ENCODE results near the gene RIMS4. TPM values are rescaled to one million over a fixed set of nuclear protein-coding genes. Genes with fewer than 3 reads are reported as not detected.

Gene RIMS4
- total RNA-seq, 4 donors from 2014 or later, result 2.8 to 13.8 (median 7.9) TPM

GRCh38 chr20:44784688-44785087 lies 25.7 kb downstream of the RIMS4 start:
- no peaks in the 10 kb centered on the region for H3K36me3 ChIP-seq
- H3K4me1 ChIP-seq, result no peaks in the 10 kb centered on the region
- H3K4me3 ChIP-seq (replicated peaks in 1 of 3), result no peak overlapping the region
- intact Hi-C loops (cut with DNase I), result no loop called here
- no peak for TF ChIP-seq CTCF (IDR thresholded peaks at IDR 0.05)
- no peak for TF ChIP-seq POLR2A (IDR thresholded peaks at IDR 0.05)
- WGBS, 2 donors, result 87 to 88% methylated on average over 1 of the region's 1 CpG
- no peak overlapping the region for H3K27ac ChIP-seq
- H3K9me3 ChIP-seq, result no peaks in the 10 kb centered on the region
- no peaks in the 10 kb centered on the region for H3K27me3 ChIP-seq
- DNase-seq, result no peak

- no peak for DNase-seq
These were observed 28.6 kb downstream of the RIMS4 start for GRCh38 chr20:44781791-44782190.

DNA sequence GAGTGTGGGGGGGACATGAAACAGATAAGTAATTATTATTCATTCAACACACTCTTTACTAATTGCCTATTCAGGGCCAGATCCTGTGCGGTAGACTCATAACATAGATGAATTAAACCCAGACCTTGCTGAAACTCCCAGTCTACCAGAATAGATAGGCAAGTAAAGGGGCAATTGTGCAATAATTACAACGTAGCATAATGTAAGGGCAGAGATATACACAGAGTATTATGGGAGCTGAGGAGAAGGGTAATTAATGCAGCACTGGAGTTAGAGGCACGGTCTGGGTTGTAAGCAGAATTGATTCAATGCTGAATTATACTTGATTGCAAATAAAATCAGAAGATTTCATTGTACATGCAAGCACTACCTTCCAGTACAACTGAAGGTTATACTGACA lies 29.2 kb downstream of the RIMS4 start:
- TF ChIP-seq POLR2A (IDR thresholded peaks at IDR 0.05), result no peak
- TF ChIP-seq CTCF (IDR thresholded peaks at IDR 0.05), result no peak
- H3K9me3 ChIP-seq, result no peaks in the 10 kb centered on the region
- 83 to 89% methylated on average over 3 of the region's 3 CpGs for WGBS, 2 donors
- no peaks in the 10 kb centered on the region for H3K27me3 ChIP-seq
- H3K36me3 ChIP-seq, result no peaks in the 10 kb centered on the region
- no peak for DNase-seq
- H3K4me1 ChIP-seq, result no peaks in the 10 kb centered on the region
- no peak overlapping the region for H3K4me3 ChIP-seq (replicated peaks in 1 of 3)
- no peak overlapping the region for H3K27ac ChIP-seq
- intact Hi-C loops (cut with DNase I), result no loop called here

More at GRCh38 chr20:44781791-44782190, 28.6 kb downstream of the RIMS4 start:
- Histone ChIP-seq H3K4me1 (no peaks in the 10 kb centered on the region), H3K36me3 (no peaks in the 10 kb centered on the region), H3K27ac (no peak overlapping the region), H3K9me3 (no peaks in the 10 kb centered on the region), H3K27me3 (no peaks in the 10 kb centered on the region), H3K4me3 (replicated peaks in 1 of 3) (no peak overlapping the region)
- intact Hi-C loops (cut with DNase I), result no loop called here
- WGBS, 2 donors, result 85 to 96% methylated on average over 3 of the region's 3 CpGs
- no peak for TF ChIP-seq POLR2A (IDR thresholded peaks at IDR 0.05)
- TF ChIP-seq CTCF (IDR thresholded peaks at IDR 0.05), result no peak

DNA sequence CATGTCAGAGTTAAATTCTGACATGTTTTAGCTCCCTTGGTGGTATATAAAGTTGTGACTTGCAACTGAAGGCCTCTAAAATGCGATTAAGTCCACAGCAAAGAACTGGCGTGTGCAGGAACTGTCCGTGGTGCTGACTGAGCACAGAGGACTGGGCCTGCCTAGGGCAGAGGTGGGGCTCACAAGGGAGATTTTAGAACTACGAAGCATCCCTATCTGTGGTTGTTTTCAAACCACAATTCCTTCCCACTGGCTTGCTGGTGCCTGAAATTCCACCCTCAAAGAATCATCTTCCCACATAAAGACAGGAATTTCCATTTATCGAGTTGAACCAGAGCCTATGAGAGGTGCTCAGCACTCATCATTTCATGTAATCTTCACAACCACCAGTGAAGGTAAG lies 30.1 kb downstream of the RIMS4 start:
- Histone ChIP-seq H3K27me3 (no peaks in the 10 kb centered on the region), H3K4me3 (replicated peaks in 1 of 3) (no peak overlapping the region), H3K36me3 (no peaks in the 10 kb centered on the region), H3K27ac (no peak overlapping the region), H3K9me3 (no peaks in the 10 kb centered on the region), H3K4me1 (no peaks in the 10 kb centered on the region)
- no peak for TF ChIP-seq CTCF (IDR thresholded peaks at IDR 0.05)
- TF ChIP-seq POLR2A (IDR thresholded peaks at IDR 0.05), result no peak
- 34 to 42% methylated on average over 5 of the region's 5 CpGs for WGBS, 2 donors
- intact Hi-C loops (cut with DNase I), result no loop called here
- peak; percentile 11 to 54 for DNase-seq

DNA sequence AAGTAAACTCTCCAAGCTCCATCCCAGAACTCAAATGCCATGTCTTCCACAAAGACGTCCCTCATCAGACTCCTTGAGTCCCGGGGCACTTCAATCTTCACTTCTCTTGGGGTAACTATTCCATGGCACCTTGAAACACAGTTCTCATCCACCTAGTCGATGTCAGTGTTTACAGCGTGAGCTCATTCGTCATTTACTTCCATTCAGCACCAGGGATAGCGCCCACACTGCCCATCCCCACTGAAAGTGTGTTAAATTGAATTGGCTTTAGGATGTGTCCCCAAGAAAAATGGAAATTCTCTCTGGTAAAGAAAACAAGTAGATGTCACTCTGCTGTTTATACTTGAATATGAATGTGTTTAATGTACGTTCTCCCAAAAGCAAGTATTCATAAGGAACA lies 33.4 kb downstream of the RIMS4 start:
- WGBS, 2 donors, result 17 to 21% methylated on average over 7 of the region's 7 CpGs
- no peaks in the 10 kb centered on the region for H3K36me3 ChIP-seq
- no peak overlapping the region for H3K27ac ChIP-seq
- no peaks in the 10 kb centered on the region for H3K9me3 ChIP-seq
- H3K4me1 ChIP-seq, result no peaks in the 10 kb centered on the region
- DNase-seq, result peak in 1 of 2 donors; percentile 16
- intact Hi-C loops (cut with DNase I), result no loop called here
- TF ChIP-seq CTCF (IDR thresholded peaks at IDR 0.05) (no peak), POLR2A (IDR thresholded peaks at IDR 0.05) (no peak)
- H3K27me3 ChIP-seq, result no peaks in the 10 kb centered on the region
- no peak overlapping the region for H3K4me3 ChIP-seq (replicated peaks in 1 of 3)

Measured in thyroid gland (tissue), 4 donors.